ENCODE results near the gene PARD3.
"Not testable (repeated sequence)": the region's sequence is repeated elsewhere in the genome, so short reads cannot be mapped to it uniquely, and the experiment has no call there.

Gene PARD3

GRCh38 chr10:34794835-34795234 lies 20.3 kb downstream of the PARD3 start:
- TF ChIP-seq, protein P1, sequence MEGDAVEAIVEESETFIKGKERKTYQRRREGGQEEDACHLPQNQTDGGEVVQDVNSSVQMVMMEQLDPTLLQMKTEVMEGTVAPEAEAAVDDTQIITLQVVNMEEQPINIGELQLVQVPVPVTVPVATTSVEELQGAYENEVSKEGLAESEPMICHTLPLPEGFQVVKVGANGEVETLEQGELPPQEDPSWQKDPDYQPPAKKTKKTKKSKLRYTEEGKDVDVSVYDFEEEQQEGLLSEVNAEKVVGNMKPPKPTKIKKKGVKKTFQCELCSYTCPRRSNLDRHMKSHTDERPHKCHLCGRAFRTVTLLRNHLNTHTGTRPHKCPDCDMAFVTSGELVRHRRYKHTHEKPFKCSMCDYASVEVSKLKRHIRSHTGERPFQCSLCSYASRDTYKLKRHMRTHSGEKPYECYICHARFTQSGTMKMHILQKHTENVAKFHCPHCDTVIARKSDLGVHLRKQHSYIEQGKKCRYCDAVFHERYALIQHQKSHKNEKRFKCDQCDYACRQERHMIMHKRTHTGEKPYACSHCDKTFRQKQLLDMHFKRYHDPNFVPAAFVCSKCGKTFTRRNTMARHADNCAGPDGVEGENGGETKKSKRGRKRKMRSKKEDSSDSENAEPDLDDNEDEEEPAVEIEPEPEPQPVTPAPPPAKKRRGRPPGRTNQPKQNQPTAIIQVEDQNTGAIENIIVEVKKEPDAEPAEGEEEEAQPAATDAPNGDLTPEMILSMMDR (IDR thresholded peaks at IDR 0.05; ENCODE audit: control extremely low read depth, extremely low read depth, low read depth, missing control alignments), result no peak
- CTCF ChIA-PET, result no interaction called here
- no peak for DNase-seq (ENCODE audit: extremely low spot score)
- POLR2A ChIA-PET, result no interaction called here

GRCh38 chr10:34793581-34793980 lies 21.5 kb downstream of the PARD3 start:
- POLR2A ChIA-PET; DNase-seq (ENCODE audit: extremely low spot score); CTCF ChIA-PET: not testable (repeated sequence)

GRCh38 chr10:34792881-34793280 lies 22.2 kb downstream of the PARD3 start:
- ChIA-PET CTCF (no interaction called here), POLR2A (no interaction called here)
- TF ChIP-seq, protein P1 (IDR thresholded peaks at IDR 0.05; ENCODE audit: control extremely low read depth, extremely low read depth, low read depth, missing control alignments), result no peak

GRCh38 chr10:34791947-34792346 lies 23.1 kb downstream of the PARD3 start:
- ChIA-PET CTCF (no interaction called here), POLR2A (no interaction called here)
- TF ChIP-seq, protein P1 (IDR thresholded peaks at IDR 0.05; ENCODE audit: control extremely low read depth, extremely low read depth, low read depth, missing control alignments), result no peak
- DNase-seq (ENCODE audit: extremely low spot score), result no peak

More at GRCh38 chr10:34792881-34793280, 22.2 kb downstream of the PARD3 start:
- DNase-seq (ENCODE audit: extremely low spot score), result no peak

GRCh38 chr10:34791228-34791627 lies 23.9 kb downstream of the PARD3 start:
- CTCF ChIA-PET, result no interaction called here

GRCh38 chr10:34789966-34790506 lies 25.1 kb downstream of the PARD3 start:
- CTCF ChIA-PET, result interaction anchor here (0.9 to 3.1 kb wide), 3 partner anchors 11 to 27 kb away, joined by 3 to 9 read pairs (median 4); no protein-coding TSS in a partner anchor

More at GRCh38 chr10:34791228-34791627, 23.9 kb downstream of the PARD3 start:
- no peak for DNase-seq (ENCODE audit: extremely low spot score)
- POLR2A ChIA-PET, result no interaction called here
- TF ChIP-seq, protein P1 (IDR thresholded peaks at IDR 0.05; ENCODE audit: control extremely low read depth, extremely low read depth, low read depth, missing control alignments), result no peak

DNA sequence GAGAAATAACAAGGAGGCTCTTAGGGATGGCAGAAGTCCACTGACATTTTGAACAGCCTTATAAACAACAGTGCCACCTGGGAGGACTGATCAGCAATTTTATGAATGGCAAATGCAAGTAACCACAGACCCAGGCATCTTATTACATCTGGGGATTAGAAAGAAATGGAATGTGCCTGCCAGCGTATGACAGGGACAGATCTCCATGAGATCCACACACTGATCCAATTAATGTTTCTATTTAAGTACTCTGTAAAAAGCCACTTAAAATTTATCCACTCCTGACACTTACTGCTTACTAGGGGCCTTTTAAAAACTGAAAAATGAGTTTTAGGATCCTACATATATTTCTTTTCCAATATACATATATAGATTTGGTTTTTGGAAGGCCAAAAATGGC lies 28.6 kb downstream of the PARD3 start:
- DNase-seq (ENCODE audit: extremely low spot score), result no peak
- TF ChIP-seq, protein P1 (IDR thresholded peaks at IDR 0.05; ENCODE audit: control extremely low read depth, extremely low read depth, low read depth, missing control alignments), result no peak
- POLR2A ChIA-PET, result no interaction called here
- CTCF ChIA-PET, result no interaction called here

More at GRCh38 chr10:34789966-34790506, 25.1 kb downstream of the PARD3 start:
- POLR2A ChIA-PET, result no interaction called here
- DNase-seq (ENCODE audit: extremely low spot score), result peak; percentile 38
- TF ChIP-seq, protein P1 (IDR thresholded peaks at IDR 0.05; ENCODE audit: control extremely low read depth, extremely low read depth, low read depth, missing control alignments), result no peak

Measured in GM10248 (cell line).